HepG2 (cell line): ENCODE results near the gene CCND2. TPM values are rescaled to one million over a fixed set of nuclear protein-coding genes. Genes with fewer than 3 reads are reported as not detected.
A peak's percentile ranks its signal among the peaks of the same experiment; 100 is the strongest.

ENCODE experiments used
- CBFB ChIP-seq: sonication (generic); formaldehyde crosslinking; IDR thresholded peaks from 2 replicates; pipeline ENCODE4 v1.4.0; 2020; ENCODE audit warnings: missing genetic modification reagents
- ELF1 ChIP-seq: sonication (generic); formaldehyde crosslinking; IDR thresholded peaks from 2 replicates; pipeline ENCODE4 v1.4.0; 2020; ENCODE audit warnings: missing genetic modification reagents
- HDAC1 ChIP-seq: sonication (generic); formaldehyde crosslinking; IDR thresholded peaks from 2 replicates; pipeline ENCODE4 v1.5.1; 2020; ENCODE audit warnings: mild to moderate bottlenecking, missing genetic modification reagents
- HOXD1 ChIP-seq: sonication (generic); formaldehyde crosslinking; IDR thresholded peaks from 2 replicates; pipeline ENCODE4 v1.5.0; 2020; ENCODE audit warnings: missing genetic modification reagents
- MAZ ChIP-seq, 2 experiments: sonication (generic) in 1 of 2; formaldehyde crosslinking in 1 of 2; IDR thresholded peaks; 2 replicates each; pipeline versions ENCODE4 v1.5.0 to v1.6.1; 2012 to 2020; ENCODE audit warnings: low read depth in 2 of 2, mild to moderate bottlenecking in 2 of 2, borderline replicate concordance in 1 of 2, improper control_type of control experiment in 1 of 2, low read length in 1 of 2, missing genetic modification reagents in 1 of 2, moderate library complexity in 1 of 2
- PHF8 ChIP-seq: sonication (generic); formaldehyde crosslinking; IDR thresholded peaks from 2 replicates; pipeline ENCODE4 v1.5.0; 2020; ENCODE audit warnings: missing genetic modification reagents
- POLR2AphosphoS5 ChIP-seq: IDR thresholded peaks from 2 replicates; pipeline ENCODE4 v1.6.1; 2012; ENCODE audit warnings: low read depth, low read length
- POLR2G ChIP-seq: fragments of 200-400 bp; formaldehyde crosslinking; IDR thresholded peaks from 2 replicates; pipeline ENCODE4 v1.6.1; 2018; ENCODE audit warnings: mild to moderate bottlenecking, low read depth, low read length, moderate library complexity
- RARG ChIP-seq: sonication (generic); formaldehyde crosslinking; IDR thresholded peaks from 2 replicates; pipeline ENCODE4 v1.4.0; 2020; ENCODE audit warnings: low read depth, mild to moderate bottlenecking, missing genetic modification reagents
- RBFOX2 ChIP-seq: fragments of 200-400 bp; formaldehyde crosslinking; IDR thresholded peaks from 2 replicates; pipeline ENCODE4 v1.6.1; 2017; ENCODE audit warnings: low read depth, mild to moderate bottlenecking, low read length
- RORA ChIP-seq: sonication (generic); formaldehyde crosslinking; IDR thresholded peaks from 2 replicates; pipeline ENCODE4 v1.5.0; 2020; ENCODE audit warnings: mild to moderate bottlenecking, missing genetic modification reagents, moderate library complexity
- SCMH1 ChIP-seq: sonication (generic); formaldehyde crosslinking; IDR thresholded peaks from 2 replicates; pipeline ENCODE4 v1.9.0; 2021; ENCODE audit warnings: missing genetic modification reagents, mild to moderate bottlenecking, borderline replicate concordance
- SP1 ChIP-seq, 2 experiments: fragments of 450-650 bp in 1 of 2; sonication (generic) in 1 of 2; formaldehyde crosslinking in 1 of 2; IDR thresholded peaks; 2 replicates each; pipeline versions ENCODE4 v1.4.0 to v1.6.1; 2016 to 2020; ENCODE audit warnings: missing genetic modification reagents in 1 of 2
- SRSF4 ChIP-seq: fragments of 200-400 bp; formaldehyde crosslinking; IDR thresholded peaks from one replicate; pipeline ENCODE4 v1.6.1; 2018; ENCODE audit warnings: mild to moderate bottlenecking, low read depth, low read length, moderate library complexity; ENCODE audit not compliant: poor library complexity, severe bottlenecking
- ZBTB25 ChIP-seq: IDR thresholded peaks from 2 replicates; pipeline ENCODE4 v1.6.1; 2018; ENCODE audit warnings: missing genetic modification reagents
- ZBTB38 ChIP-seq: sonication (generic); formaldehyde crosslinking; IDR thresholded peaks from 2 replicates; pipeline ENCODE4 v1.5.1; 2020; ENCODE audit warnings: mild to moderate bottlenecking, missing genetic modification reagents
- ZMYM2 ChIP-seq: sonication (generic); formaldehyde crosslinking; IDR thresholded peaks from 2 replicates; pipeline ENCODE4 v1.8.0; 2022; ENCODE audit warnings: mild to moderate bottlenecking, missing genetic modification reagents
- ZNF251 ChIP-seq: sonication (generic); formaldehyde crosslinking; IDR thresholded peaks from 2 replicates; pipeline ENCODE4 v1.9.0; 2021; ENCODE audit warnings: mild to moderate bottlenecking, missing genetic modification reagents
- ZNF619 ChIP-seq: sonication (generic); formaldehyde crosslinking; IDR thresholded peaks from 2 replicates; pipeline ENCODE4 v1.4.0; 2020; ENCODE audit warnings: mild to moderate bottlenecking, missing genetic modification reagents
- ZSCAN20 ChIP-seq: sonication (generic); formaldehyde crosslinking; IDR thresholded peaks from 2 replicates; pipeline ENCODE4 v1.4.0; 2020; ENCODE audit warnings: missing genetic modification reagents, mild to moderate bottlenecking, borderline replicate concordance
- polyA plus RNA-seq, 8 experiments: library from polyadenylated mRNA; depleted of rRNA in 3 of 8; stranded (reverse) in 7 of 8; unstranded in 1 of 8; fragments of >200 nt; fragmentation: Illumina TruSeq in 4 of 8; extraction: Trizol in 4 of 8; gene quantifications; 2 replicates each; pipeline versions ENCODE4 v1.2.1 to v1.2.3, GENCODE V29; 2011 to 2016; ENCODE audit warnings: low read depth in 4 of 8, missing spikeins in 1 of 8, mixed read lengths in 1 of 8; ENCODE audit not compliant: insufficient read depth in 1 of 8
- total RNA-seq, 5 experiments: library from RNA; depleted of rRNA; stranded (reverse); fragments of >200 nt; fragmentation: Illumina TruSeq; extraction: Trizol; gene quantifications; 2 replicates each; pipeline ENCODE4 v1.2.3, GENCODE V29; 2016; ENCODE audit warnings: low read depth in 1 of 5
- TF ChIP-seq, protein P1 (sequence below): sonication (generic); formaldehyde crosslinking; IDR thresholded peaks from 2 replicates; pipeline ENCODE4 v1.4.0; 2020; ENCODE audit warnings: missing genetic modification reagents, borderline replicate concordance
- TF ChIP-seq, protein P2 (sequence below): sonication (generic); formaldehyde crosslinking; IDR thresholded peaks from 2 replicates; pipeline ENCODE4 v1.8.1; 2023; ENCODE audit warnings: mild to moderate bottlenecking, inconsistent platforms, moderate library complexity, missing genetic modification reagents, borderline replicate concordance

The CCND2 gene
- total and polyA plus RNA-seq, 2 of the 13 experiments (the other 11 are each of a cell fraction or from before 2014, with no cell fraction given) = 0.61 to 1.4 TPM

GRCh38 chr12:4320853-4321701, 47.5 kb downstream of the CCND2 start, which contains the start of gene TIGAR (continued):
- TF ChIP-seq POLR2G (peak; percentile 93), SCMH1 (CRISPR knock-in tag) (no peak), RBFOX2 (peak; percentile 86), POLR2AphosphoS5 (peak; percentile 63), ZSCAN20 (0 out of 2 replicates have a peak, but pooled peaks have one; percentile 51), ZBTB38 (CRISPR knock-in tag) (peak; percentile 38; the same call in 1 of the 2 replicates), MAZ (IDR thresholded peaks at IDR 0.05; ENCODE audit: borderline replicate concordance, low read depth, low read length) (peak; percentile 93), MAZ (CRISPR knock-in tag; IDR thresholded peaks at IDR 0.05; ENCODE audit: low read depth) (peak; percentile 90), ZNF251 (no peak), ELF1 (CRISPR knock-in tag) (peak; percentile 70), ZNF619 (CRISPR knock-in tag) (no peak; the same call in 1 of the 2 replicates), SRSF4 (no peak), CBFB (CRISPR knock-in tag) (peak; percentile 29; the same call in 1 of the 2 replicates), HDAC1 (CRISPR knock-in tag) (peak; percentile 96), HOXD1 (CRISPR knock-in tag) (peak; percentile 54), PHF8 (CRISPR knock-in tag) (peak; percentile 70), RORA (CRISPR knock-in tag) (no peak), RARG (CRISPR knock-in tag) (no peak), ZBTB25 (CRISPR knock-in tag) (peak; percentile 36), SP1 (IDR thresholded peaks at IDR 0.05) (no peak), SP1 (CRISPR knock-in tag; IDR thresholded peaks at IDR 0.05) (peak; percentile 36; the same call in 1 of the 2 replicates), ZMYM2 (CRISPR knock-in tag) (no peak)
- TF ChIP-seq, protein P1, sequence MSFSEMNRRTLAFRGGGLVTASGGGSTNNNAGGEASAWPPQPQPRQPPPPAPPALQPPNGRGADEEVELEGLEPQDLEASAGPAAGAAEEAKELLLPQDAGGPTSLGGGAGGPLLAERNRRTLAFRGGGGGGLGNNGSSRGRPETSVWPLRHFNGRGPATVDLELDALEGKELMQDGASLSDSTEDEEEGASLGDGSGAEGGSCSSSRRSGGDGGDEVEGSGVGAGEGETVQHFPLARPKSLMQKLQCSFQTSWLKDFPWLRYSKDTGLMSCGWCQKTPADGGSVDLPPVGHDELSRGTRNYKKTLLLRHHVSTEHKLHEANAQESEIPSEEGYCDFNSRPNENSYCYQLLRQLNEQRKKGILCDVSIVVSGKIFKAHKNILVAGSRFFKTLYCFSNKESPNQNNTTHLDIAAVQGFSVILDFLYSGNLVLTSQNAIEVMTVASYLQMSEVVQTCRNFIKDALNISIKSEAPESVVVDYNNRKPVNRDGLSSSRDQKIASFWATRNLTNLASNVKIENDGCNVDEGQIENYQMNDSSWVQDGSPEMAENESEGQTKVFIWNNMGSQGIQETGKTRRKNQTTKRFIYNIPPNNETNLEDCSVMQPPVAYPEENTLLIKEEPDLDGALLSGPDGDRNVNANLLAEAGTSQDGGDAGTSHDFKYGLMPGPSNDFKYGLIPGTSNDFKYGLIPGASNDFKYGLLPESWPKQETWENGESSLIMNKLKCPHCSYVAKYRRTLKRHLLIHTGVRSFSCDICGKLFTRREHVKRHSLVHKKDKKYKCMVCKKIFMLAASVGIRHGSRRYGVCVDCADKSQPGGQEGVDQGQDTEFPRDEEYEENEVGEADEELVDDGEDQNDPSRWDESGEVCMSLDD (CRISPR knock-in tag) = no peak
- TF ChIP-seq, protein P2, sequence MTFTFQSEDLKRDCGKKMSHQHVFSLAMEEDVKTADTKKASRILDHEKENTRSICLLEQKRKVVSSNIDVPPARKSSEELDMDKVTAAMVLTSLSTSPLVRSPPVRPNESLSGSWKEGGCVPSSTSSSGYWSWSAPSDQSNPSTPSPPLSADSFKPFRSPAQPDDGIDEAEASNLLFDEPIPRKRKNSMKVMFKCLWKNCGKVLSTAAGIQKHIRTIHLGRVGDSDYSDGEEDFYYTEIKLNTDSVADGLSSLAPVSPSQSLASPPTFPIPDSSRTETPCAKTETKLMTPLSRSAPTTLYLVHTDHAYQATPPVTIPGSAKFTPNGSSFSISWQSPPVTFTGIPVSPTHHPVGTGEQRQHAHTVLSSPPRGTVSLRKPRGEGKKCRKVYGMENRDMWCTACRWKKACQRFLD (CRISPR knock-in tag) = 0 out of 2 replicates have a peak, but pooled peaks have one; percentile 75
